Right ventricle myocardium inferior (tissue), 1 donor: ENCODE results near the gene MME. TPM values are rescaled to one million over a fixed set of nuclear protein-coding genes. Genes with fewer than 3 reads are reported as not detected.
"Not testable (repeated sequence)": the region's sequence is repeated elsewhere in the genome, so short reads cannot be mapped to it uniquely, and the experiment has no call there.

Experiments used
- ATAC-seq: fragments of 200-7000 bp; cut with Tn5 transposase; one replicate; pipeline ENCODE4 v1.9.1; 2020; ENCODE audit warnings: mild to moderate bottlenecking, moderate library complexity
- DNase-seq: peaks from one replicate; pipeline ENCODE4 v3.0.0; 2021; ENCODE audit errors: missing footprints
- intact Hi-C: fragments of 100-400 bp; cut with DNase I; formaldehyde crosslinking; loops from one replicate; pipeline ENCODE4 v1.11.0; 2022
- total RNA-seq: library from RNA; stranded (reverse); fragmentation: NEBNext Ultra II Directional; extraction: Animal tissue kit (Norgen Biotek cat#: 25700); gene quantifications from one replicate; pipeline ENCODE4 v1.2.1, GENCODE V29; 2021
- donor health status: DM: no; HTN: yes; CAD: no; lungs with severe emphysema.

Gene MME
- total RNA-seq, 1 donor from 2014 or later, result 4.8 TPM

GRCh38 chr3:155079468-155079745 lies 712 bp upstream of the MME start:
- ATAC-seq, result peak; percentile 43
- no peak for DNase-seq
- intact Hi-C loops, result no loop called here

GRCh38 chr3:155080692-155081091 lies 573 bp downstream of the MME start:
- no peak for DNase-seq
- intact Hi-C loops, result no loop called here
- no peak for ATAC-seq

GRCh38 chr3:155083313-155083905 lies 3.3 kb downstream of the MME start:
- intact Hi-C loops, result no loop called here

GRCh38 chr3:155084567-155084966 lies 4.4 kb downstream of the MME start:
- intact Hi-C loops, result no loop called here
- no peak for DNase-seq
- ATAC-seq, result no peak

More at GRCh38 chr3:155083313-155083905, 3.3 kb downstream of the MME start:
- ATAC-seq (no peak), DNase-seq (no peak)

GRCh38 chr3:155086051-155086450 lies 5.9 kb downstream of the MME start:
- DNase-seq, result no peak
- intact Hi-C loops, result no loop called here
- ATAC-seq, result no peak

- no peak for ATAC-seq
- intact Hi-C loops, result no loop called here
- no peak for DNase-seq
These were observed 8.7 kb downstream of the MME start for GRCh38 chr3:155088706-155089345.

GRCh38 chr3:155089495-155089894 lies 9.4 kb downstream of the MME start:
- ATAC-seq, result no peak
- no peak for DNase-seq
- intact Hi-C loops, result no loop called here

- DNase-seq (no peak), ATAC-seq (no peak)
- intact Hi-C loops, result no loop called here
These were observed 13.1 kb downstream of the MME start for GRCh38 chr3:155093261-155093660.

GRCh38 chr3:155096303-155097008 lies 16.3 kb downstream of the MME start:
- no peak for DNase-seq
- no peak for ATAC-seq
- intact Hi-C loops, result no loop called here

GRCh38 chr3:155097009-155097349 lies 16.9 kb downstream of the MME start:
- intact Hi-C loops, result no loop called here
- DNase-seq (no peak), ATAC-seq (no peak)

- intact Hi-C loops, result loop anchor here (10.0 kb wide), 1 partner anchor 197 kb away; no protein-coding TSS in a partner anchor
- DNase-seq (no peak), ATAC-seq (peak; percentile 89)
These were observed 21.3 kb downstream of the MME start for GRCh38 chr3:155101398-155101797.

- ATAC-seq, result no peak
- intact Hi-C loops, result loop anchor here (10.0 kb wide), 1 partner anchor 198 kb away; no protein-coding TSS in a partner anchor
- no peak for DNase-seq
These were observed 22.2 kb downstream of the MME start for GRCh38 chr3:155102329-155102728.

GRCh38 chr3:155103686-155104085 lies 23.6 kb downstream of the MME start:
- intact Hi-C loops, result loop anchor here (10.0 kb wide), 1 partner anchor 199 kb away; no protein-coding TSS in a partner anchor
- DNase-seq (no peak), ATAC-seq (no peak)

GRCh38 chr3:155106119-155106518 lies 26.0 kb downstream of the MME start:
- DNase-seq (no peak), ATAC-seq (no peak)
- intact Hi-C loops, result loop anchor here (10.0 kb wide), 1 partner anchor 201 kb away; no protein-coding TSS in a partner anchor

GRCh38 chr3:155110022-155110421 lies 29.9 kb downstream of the MME start:
- DNase-seq, result no peak
- intact Hi-C loops, result no loop called here
- ATAC-seq, result no peak

GRCh38 chr3:155110996-155111901 lies 31.1 kb downstream of the MME start:
- ATAC-seq, result no peak
- intact Hi-C loops, result no loop called here
- DNase-seq, result no peak

- intact Hi-C loops, result no loop called here
- DNase-seq (no peak), ATAC-seq (no peak)
These were observed 31.9 kb downstream of the MME start for GRCh38 chr3:155111971-155112370.

GRCh38 chr3:155112661-155113389 lies 32.7 kb downstream of the MME start:
- ATAC-seq (no peak), DNase-seq (no peak)
- intact Hi-C loops, result no loop called here

GRCh38 chr3:155124745-155125144 lies 44.6 kb downstream of the MME start:
- ATAC-seq, intact Hi-C loops, DNase-seq: not testable (repeated sequence)
